HepG2 (cell line): Measurements from ENCODE around the gene CYP2S1. TPM values are rescaled to one million over a fixed set of nuclear protein-coding genes. Genes with fewer than 3 reads are reported as not detected.
A peak's percentile ranks its signal among the peaks of the same experiment; 100 is the strongest.

Experiments used
- CBFB ChIP-seq: sonication (generic); formaldehyde crosslinking; IDR thresholded peaks from 2 replicates; pipeline ENCODE4 v1.4.0; 2020; ENCODE audit warnings: missing genetic modification reagents
- CEBPB ChIP-seq: IDR thresholded peaks from 2 replicates; pipeline ENCODE4 v1.6.1; 2011; ENCODE audit warnings: low read depth, low read length, improper control_type of control experiment, borderline replicate concordance
- EP300 ChIP-seq, 3 experiments: sonication (generic) in 1 of 3; formaldehyde crosslinking in 1 of 3; IDR thresholded peaks; 2 replicates each; pipeline versions ENCODE4 v1.5.1 to v1.6.1; 2011 to 2020; ENCODE audit warnings: low read depth in 2 of 3, low read length in 2 of 3, borderline replicate concordance in 1 of 3, improper control_type of control experiment in 1 of 3, mild to moderate bottlenecking in 1 of 3, missing genetic modification reagents in 1 of 3, moderate library complexity in 1 of 3
- FOXP1 ChIP-seq, 2 experiments: fragments of 450-650 bp in 1 of 2; IDR thresholded peaks; 2 replicates each; pipeline ENCODE4 v1.6.1; 2017 to 2018; ENCODE audit warnings: antibody characterized with exemption in 1 of 2
- MAZ ChIP-seq, 2 experiments: sonication (generic) in 1 of 2; formaldehyde crosslinking in 1 of 2; IDR thresholded peaks; 2 replicates each; pipeline versions ENCODE4 v1.5.0 to v1.6.1; 2012 to 2020; ENCODE audit warnings: low read depth in 2 of 2, mild to moderate bottlenecking in 2 of 2, borderline replicate concordance in 1 of 2, improper control_type of control experiment in 1 of 2, low read length in 1 of 2, missing genetic modification reagents in 1 of 2, moderate library complexity in 1 of 2
- PRPF4 ChIP-seq: fragments of 200-400 bp; formaldehyde crosslinking; IDR thresholded peaks from 2 replicates; pipeline ENCODE4 v1.6.1; 2016; ENCODE audit warnings: low read length, low read depth; ENCODE audit not compliant: poor library complexity, severe bottlenecking
- ZBTB21 ChIP-seq: sonication (generic); formaldehyde crosslinking; IDR thresholded peaks from 2 replicates; pipeline ENCODE4 v1.4.0; 2020; ENCODE audit warnings: missing genetic modification reagents
- ZBTB38 ChIP-seq: sonication (generic); formaldehyde crosslinking; IDR thresholded peaks from 2 replicates; pipeline ENCODE4 v1.5.1; 2020; ENCODE audit warnings: mild to moderate bottlenecking, missing genetic modification reagents
- ZBTB42 ChIP-seq: sonication (generic); formaldehyde crosslinking; IDR thresholded peaks from 2 replicates; pipeline ENCODE4 v1.5.0; 2020; ENCODE audit warnings: mild to moderate bottlenecking, missing genetic modification reagents
- ZEB1 ChIP-seq: IDR thresholded peaks from 2 replicates; pipeline ENCODE4 v1.6.1; 2012; ENCODE audit warnings: mild to moderate bottlenecking, low read depth, inconsistent platforms; ENCODE audit not compliant: insufficient replicate concordance
- ZMYM3 ChIP-seq: sonication (generic); formaldehyde crosslinking; IDR thresholded peaks from 2 replicates; pipeline ENCODE4 v1.5.1; 2020; ENCODE audit warnings: mild to moderate bottlenecking, missing genetic modification reagents
- ZNF350 ChIP-seq: sonication (generic); formaldehyde crosslinking; IDR thresholded peaks from 2 replicates; pipeline ENCODE4 v1.4.0; 2020; ENCODE audit warnings: mild to moderate bottlenecking, low read depth, missing genetic modification reagents, borderline replicate concordance
- ZNF740 ChIP-seq: sonication (generic); formaldehyde crosslinking; IDR thresholded peaks from 2 replicates; pipeline ENCODE4 v1.4.0; 2020; ENCODE audit warnings: missing genetic modification reagents
- ZNF792 ChIP-seq: IDR thresholded peaks from 2 replicates; pipeline ENCODE4 v1.6.1; 2016
- polyA plus RNA-seq, 8 experiments: library from polyadenylated mRNA; depleted of rRNA in 3 of 8; stranded (reverse) in 7 of 8; unstranded in 1 of 8; fragments of >200 nt; fragmentation: Illumina TruSeq in 4 of 8; extraction: Trizol in 4 of 8; gene quantifications; 2 replicates each; pipeline versions ENCODE4 v1.2.1 to v1.2.3, GENCODE V29; 2011 to 2016; ENCODE audit warnings: low read depth in 4 of 8, missing spikeins in 1 of 8, mixed read lengths in 1 of 8; ENCODE audit not compliant: insufficient read depth in 1 of 8
- total RNA-seq, 5 experiments: library from RNA; depleted of rRNA; stranded (reverse); fragments of >200 nt; fragmentation: Illumina TruSeq; extraction: Trizol; gene quantifications; 2 replicates each; pipeline ENCODE4 v1.2.3, GENCODE V29; 2016; ENCODE audit warnings: low read depth in 1 of 5
- TF ChIP-seq, protein P1 (sequence below): sonication (generic); formaldehyde crosslinking; IDR thresholded peaks from 2 replicates; pipeline ENCODE4 v1.9.0; 2021; ENCODE audit warnings: mild to moderate bottlenecking, missing genetic modification reagents
- TF ChIP-seq, protein P2 (sequence below): IDR thresholded peaks from 2 replicates; pipeline ENCODE4 v1.6.1; 2018; ENCODE audit warnings: missing genetic modification reagents, mild to moderate bottlenecking, missing compliant biosample characterization

CYP2S1 gene
- total and polyA plus RNA-seq, 2 of the 13 experiments (the other 11 are each of a cell fraction or from before 2014, with no cell fraction given), result 0.09 to 2.1 TPM

DNA sequence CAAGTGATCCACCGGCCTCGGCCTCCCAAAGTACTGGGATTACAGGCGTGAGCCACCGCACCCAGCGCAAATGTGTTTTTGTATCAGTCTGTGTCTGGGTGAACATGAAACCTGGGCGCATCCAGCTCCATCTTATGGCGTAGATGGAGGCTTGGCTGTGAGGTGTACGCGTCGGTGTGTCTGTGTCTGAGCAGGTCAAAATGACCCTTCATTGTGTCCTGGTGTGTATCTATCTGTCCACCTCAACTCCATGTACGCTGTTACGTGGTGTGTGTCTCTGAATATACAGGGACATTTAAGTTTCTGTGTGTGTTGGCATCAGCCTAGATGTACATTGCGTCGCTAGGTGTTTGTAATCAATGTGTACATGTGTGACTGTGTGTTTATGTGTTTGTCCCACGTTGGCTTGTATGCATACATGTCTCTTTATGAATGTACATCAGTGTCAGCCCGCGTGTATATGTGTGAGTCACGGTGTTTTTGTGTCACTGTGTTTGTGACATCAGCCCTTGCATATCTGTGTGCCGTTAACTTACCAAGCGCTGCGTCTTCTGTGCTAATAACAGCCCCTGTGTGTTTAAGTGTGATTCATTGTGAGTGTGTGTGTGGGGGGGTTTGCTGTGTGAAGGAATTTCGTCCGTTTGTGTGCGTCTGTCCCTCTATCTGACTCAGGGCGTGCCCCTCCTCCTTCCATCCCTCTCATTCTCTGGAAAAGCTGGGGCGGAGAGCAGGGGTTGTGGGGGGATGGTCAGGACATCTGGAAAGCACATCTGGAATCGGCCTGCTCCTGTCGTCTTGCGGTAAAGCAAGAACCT is 32.4 kb downstream of the CYP2S1 start (continued):
- TF ChIP-seq MAZ (IDR thresholded peaks at IDR 0.05; ENCODE audit: borderline replicate concordance, low read depth, low read length) (peak; percentile 34; the same call in 1 of the 2 replicates), MAZ (CRISPR knock-in tag; IDR thresholded peaks at IDR 0.05; ENCODE audit: low read depth) (no peak), ZNF792 (peak; percentile 38; the same call in 1 of the 2 replicates), ZEB1 (no peak), CBFB (CRISPR knock-in tag) (no peak), ZBTB42 (CRISPR knock-in tag) (0 out of 2 replicates have a peak, but pooled peaks have one; percentile 80), PRPF4 (no peak), ZNF740 (CRISPR knock-in tag) (peak; percentile 94), FOXP1 (IDR thresholded peaks at IDR 0.05) (0 out of 2 replicates have a peak, but pooled peaks have one; percentile 18), FOXP1 (CRISPR knock-in tag; IDR thresholded peaks at IDR 0.05) (no peak), EP300 (IDR thresholded peaks at IDR 0.05; ENCODE audit: low read depth in 2 of 2, low read length in 2 of 2) (peak in 1 of 2 experiments; percentile 12; a peak in 1 of 4 replicates), EP300 (CRISPR knock-in tag; IDR thresholded peaks at IDR 0.05; ENCODE audit: borderline replicate concordance) (no peak), ZNF350 (CRISPR knock-in tag) (0 out of 2 replicates have a peak, but pooled peaks have one; percentile 12), ZMYM3 (CRISPR knock-in tag) (0 out of 2 replicates have a peak, but pooled peaks have one; percentile 9), CEBPB (no peak), ZBTB38 (CRISPR knock-in tag) (peak; percentile 75), ZBTB21 (CRISPR knock-in tag) (peak; percentile 74; the same call in 1 of the 2 replicates)
- TF ChIP-seq, protein P1, sequence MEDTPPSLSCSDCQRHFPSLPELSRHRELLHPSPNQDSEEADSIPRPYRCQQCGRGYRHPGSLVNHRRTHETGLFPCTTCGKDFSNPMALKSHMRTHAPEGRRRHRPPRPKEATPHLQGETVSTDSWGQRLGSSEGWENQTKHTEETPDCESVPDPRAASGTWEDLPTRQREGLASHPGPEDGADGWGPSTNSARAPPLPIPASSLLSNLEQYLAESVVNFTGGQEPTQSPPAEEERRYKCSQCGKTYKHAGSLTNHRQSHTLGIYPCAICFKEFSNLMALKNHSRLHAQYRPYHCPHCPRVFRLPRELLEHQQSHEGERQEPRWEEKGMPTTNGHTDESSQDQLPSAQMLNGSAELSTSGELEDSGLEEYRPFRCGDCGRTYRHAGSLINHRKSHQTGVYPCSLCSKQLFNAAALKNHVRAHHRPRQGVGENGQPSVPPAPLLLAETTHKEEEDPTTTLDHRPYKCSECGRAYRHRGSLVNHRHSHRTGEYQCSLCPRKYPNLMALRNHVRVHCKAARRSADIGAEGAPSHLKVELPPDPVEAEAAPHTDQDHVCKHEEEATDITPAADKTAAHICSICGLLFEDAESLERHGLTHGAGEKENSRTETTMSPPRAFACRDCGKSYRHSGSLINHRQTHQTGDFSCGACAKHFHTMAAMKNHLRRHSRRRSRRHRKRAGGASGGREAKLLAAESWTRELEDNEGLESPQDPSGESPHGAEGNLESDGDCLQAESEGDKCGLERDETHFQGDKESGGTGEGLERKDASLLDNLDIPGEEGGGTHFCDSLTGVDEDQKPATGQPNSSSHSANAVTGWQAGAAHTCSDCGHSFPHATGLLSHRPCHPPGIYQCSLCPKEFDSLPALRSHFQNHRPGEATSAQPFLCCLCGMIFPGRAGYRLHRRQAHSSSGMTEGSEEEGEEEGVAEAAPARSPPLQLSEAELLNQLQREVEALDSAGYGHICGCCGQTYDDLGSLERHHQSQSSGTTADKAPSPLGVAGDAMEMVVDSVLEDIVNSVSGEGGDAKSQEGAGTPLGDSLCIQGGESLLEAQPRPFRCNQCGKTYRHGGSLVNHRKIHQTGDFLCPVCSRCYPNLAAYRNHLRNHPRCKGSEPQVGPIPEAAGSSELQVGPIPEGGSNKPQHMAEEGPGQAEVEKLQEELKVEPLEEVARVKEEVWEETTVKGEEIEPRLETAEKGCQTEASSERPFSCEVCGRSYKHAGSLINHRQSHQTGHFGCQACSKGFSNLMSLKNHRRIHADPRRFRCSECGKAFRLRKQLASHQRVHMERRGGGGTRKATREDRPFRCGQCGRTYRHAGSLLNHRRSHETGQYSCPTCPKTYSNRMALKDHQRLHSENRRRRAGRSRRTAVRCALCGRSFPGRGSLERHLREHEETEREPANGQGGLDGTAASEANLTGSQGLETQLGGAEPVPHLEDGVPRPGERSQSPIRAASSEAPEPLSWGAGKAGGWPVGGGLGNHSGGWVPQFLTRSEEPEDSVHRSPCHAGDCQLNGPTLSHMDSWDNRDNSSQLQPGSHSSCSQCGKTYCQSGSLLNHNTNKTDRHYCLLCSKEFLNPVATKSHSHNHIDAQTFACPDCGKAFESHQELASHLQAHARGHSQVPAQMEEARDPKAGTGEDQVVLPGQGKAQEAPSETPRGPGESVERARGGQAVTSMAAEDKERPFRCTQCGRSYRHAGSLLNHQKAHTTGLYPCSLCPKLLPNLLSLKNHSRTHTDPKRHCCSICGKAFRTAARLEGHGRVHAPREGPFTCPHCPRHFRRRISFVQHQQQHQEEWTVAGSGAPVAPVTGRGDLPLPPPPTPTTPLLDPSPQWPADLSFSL (CRISPR knock-in tag), result peak; percentile 88
- TF ChIP-seq, protein P2, sequence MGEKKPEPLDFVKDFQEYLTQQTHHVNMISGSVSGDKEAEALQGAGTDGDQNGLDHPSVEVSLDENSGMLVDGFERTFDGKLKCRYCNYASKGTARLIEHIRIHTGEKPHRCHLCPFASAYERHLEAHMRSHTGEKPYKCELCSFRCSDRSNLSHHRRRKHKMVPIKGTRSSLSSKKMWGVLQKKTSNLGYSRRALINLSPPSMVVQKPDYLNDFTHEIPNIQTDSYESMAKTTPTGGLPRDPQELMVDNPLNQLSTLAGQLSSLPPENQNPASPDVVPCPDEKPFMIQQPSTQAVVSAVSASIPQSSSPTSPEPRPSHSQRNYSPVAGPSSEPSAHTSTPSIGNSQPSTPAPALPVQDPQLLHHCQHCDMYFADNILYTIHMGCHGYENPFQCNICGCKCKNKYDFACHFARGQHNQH (CRISPR knock-in tag), result 0 out of 2 replicates have a peak, but pooled peaks have one; percentile 14
